Ishikawa (cell line): Measurements from ENCODE around the gene IL36B.

Experiments used
- NFIC ChIP-seq: IDR thresholded peaks from 2 replicates; pipeline ENCODE4 v1.6.1; 2012
- RAD21 ChIP-seq: IDR thresholded peaks from 2 replicates; pipeline ENCODE4 v1.6.1; 2012; ENCODE audit warnings: low read depth
- TEAD4 ChIP-seq: IDR thresholded peaks from 2 replicates; pipeline ENCODE4 v1.6.1; 2012
- YY1 ChIP-seq: IDR thresholded peaks from 2 replicates; pipeline ENCODE4 v1.6.1; 2012; ENCODE audit warnings: low read depth
- ZBTB7A ChIP-seq: IDR thresholded peaks from 2 replicates; pipeline ENCODE4 v1.6.1; 2012; ENCODE audit warnings: low read depth
- TF ChIP-seq, protein P1 (sequence below): IDR thresholded peaks from 2 replicates; pipeline ENCODE4 v1.6.1; 2012; ENCODE audit warnings: low read depth, mild to moderate bottlenecking
- TF ChIP-seq, protein P2 (sequence below): IDR thresholded peaks from 2 replicates; pipeline ENCODE4 v1.6.1; 2012

DNA sequence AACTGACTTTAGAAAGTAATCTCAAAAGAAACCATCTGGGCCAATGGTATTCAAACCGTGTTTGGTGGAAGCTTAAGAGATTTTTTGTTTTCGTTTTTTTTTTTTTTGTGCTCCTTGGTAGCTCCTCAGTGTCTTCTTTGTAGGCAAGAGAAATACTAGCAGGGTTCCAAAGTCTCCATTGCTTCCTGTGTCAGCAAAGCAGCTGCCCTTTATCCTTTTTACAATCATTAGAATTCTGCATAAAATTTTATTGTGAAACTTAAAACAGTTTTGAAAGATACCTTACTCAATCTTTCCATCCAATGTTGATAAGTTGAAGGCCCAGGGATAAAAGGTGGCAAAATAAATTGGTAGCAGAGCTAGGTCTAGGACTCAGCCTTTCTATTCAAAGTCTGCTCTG, 15.6 kb upstream of the IL36B start:
- TF ChIP-seq, protein P1, sequence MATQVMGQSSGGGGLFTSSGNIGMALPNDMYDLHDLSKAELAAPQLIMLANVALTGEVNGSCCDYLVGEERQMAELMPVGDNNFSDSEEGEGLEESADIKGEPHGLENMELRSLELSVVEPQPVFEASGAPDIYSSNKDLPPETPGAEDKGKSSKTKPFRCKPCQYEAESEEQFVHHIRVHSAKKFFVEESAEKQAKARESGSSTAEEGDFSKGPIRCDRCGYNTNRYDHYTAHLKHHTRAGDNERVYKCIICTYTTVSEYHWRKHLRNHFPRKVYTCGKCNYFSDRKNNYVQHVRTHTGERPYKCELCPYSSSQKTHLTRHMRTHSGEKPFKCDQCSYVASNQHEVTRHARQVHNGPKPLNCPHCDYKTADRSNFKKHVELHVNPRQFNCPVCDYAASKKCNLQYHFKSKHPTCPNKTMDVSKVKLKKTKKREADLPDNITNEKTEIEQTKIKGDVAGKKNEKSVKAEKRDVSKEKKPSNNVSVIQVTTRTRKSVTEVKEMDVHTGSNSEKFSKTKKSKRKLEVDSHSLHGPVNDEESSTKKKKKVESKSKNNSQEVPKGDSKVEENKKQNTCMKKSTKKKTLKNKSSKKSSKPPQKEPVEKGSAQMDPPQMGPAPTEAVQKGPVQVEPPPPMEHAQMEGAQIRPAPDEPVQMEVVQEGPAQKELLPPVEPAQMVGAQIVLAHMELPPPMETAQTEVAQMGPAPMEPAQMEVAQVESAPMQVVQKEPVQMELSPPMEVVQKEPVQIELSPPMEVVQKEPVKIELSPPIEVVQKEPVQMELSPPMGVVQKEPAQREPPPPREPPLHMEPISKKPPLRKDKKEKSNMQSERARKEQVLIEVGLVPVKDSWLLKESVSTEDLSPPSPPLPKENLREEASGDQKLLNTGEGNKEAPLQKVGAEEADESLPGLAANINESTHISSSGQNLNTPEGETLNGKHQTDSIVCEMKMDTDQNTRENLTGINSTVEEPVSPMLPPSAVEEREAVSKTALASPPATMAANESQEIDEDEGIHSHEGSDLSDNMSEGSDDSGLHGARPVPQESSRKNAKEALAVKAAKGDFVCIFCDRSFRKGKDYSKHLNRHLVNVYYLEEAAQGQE, result no peak
- no peak for TF ChIP-seq ZBTB7A
- TF ChIP-seq TEAD4, result no peak
- TF ChIP-seq, protein P2, sequence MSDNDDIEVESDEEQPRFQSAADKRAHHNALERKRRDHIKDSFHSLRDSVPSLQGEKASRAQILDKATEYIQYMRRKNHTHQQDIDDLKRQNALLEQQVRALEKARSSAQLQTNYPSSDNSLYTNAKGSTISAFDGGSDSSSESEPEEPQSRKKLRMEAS, result no peak
- no peak for TF ChIP-seq RAD21
- TF ChIP-seq NFIC, result no peak
- no peak for TF ChIP-seq YY1
